DMS153 (cell line): ENCODE measurements around the gene FAM83C.

Source experiments
- DNase-seq: peaks from one replicate; lab custom pipeline; 2025; lab: John Stamatoyannopoulos, UW

FAM83C gene

DNA sequence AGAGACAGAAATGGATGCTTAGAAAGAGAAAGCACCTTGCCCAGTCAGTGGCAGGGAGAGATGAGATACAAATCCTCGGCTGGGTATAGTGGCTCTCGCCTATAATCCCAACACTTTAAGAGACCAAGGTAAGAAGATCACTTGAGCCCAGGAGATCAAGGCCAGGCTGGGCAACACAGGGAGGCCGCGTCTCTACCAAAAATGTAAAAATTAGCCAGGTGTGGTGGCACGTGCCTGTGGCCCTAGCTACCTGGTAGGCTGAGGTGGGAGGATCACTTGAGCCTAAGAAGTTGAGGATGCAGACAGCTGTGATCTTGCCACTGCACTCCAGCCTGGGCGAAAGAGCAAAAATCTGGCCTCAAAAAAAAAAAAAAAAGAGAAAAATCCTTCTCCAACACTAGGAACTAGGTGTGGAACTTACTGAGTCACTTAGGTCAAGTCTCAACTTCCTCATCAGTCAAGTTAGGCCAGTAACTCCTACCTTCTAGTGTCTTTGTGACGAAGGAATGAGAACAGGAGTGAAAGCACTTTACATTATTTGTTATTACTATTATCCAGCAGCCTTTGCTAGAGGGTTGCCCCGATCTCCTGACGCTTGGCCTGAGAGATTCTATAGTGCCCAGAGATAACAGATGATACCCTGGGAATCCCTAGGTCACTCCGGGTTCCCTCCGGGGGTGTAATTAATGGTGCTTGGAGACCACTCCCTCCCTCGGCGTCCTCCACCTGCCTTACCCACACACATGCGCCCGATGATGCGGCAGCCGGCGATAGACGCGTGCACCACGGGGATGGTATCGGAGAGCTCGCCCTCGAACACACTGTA is 8.6 kb downstream of the FAM83C start:
- no peak for DNase-seq

DNA sequence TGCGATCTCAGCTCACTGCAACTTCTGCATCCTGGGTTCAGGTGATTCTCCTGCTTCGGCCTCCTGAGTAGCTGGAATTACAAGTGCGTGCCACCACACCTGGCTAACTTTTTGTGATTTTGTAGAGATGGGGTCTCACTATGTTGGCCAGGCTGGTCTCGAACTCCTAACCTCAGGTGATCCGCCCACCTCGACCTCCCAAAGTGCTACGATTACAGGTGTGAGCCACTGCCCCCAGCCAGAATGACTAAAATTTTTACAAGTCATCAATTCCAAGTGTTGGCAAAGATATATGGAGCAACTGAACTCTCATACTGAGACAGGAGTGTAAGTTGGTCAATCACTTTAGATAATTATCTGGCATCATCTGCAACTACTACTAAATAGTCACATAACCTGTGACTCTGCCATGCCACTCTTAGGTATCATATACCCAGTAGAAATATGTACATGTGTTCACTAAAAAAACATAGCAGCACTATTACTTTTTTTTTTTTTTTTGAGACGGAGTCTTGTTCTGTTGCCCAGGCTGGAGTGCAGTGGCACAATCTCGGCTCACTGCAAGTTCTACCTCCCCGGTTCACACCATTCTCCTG is 10.6 kb downstream of the FAM83C start:
- DNase-seq: no peak

DNA sequence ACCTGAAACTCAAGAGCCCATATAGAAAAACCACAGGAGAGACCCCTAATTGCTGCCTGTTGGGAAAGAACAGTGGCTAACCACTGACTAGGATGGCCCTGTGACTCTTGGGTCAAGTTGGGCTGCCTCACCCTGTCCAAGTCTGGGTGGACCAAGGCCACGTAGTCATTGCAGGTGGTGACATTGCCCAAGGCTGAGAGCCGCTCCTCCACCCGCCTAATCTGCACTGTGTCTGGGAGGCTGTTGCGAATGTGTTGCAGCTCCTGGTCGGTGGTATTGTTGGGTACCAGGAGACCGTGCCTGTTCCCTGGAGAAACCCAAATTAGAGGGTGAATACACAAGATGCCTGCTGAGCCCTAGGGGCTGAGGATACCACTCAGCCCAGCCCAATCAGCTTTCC is 11.7 kb downstream of the FAM83C start:
- DNase-seq: no peak

DNA sequence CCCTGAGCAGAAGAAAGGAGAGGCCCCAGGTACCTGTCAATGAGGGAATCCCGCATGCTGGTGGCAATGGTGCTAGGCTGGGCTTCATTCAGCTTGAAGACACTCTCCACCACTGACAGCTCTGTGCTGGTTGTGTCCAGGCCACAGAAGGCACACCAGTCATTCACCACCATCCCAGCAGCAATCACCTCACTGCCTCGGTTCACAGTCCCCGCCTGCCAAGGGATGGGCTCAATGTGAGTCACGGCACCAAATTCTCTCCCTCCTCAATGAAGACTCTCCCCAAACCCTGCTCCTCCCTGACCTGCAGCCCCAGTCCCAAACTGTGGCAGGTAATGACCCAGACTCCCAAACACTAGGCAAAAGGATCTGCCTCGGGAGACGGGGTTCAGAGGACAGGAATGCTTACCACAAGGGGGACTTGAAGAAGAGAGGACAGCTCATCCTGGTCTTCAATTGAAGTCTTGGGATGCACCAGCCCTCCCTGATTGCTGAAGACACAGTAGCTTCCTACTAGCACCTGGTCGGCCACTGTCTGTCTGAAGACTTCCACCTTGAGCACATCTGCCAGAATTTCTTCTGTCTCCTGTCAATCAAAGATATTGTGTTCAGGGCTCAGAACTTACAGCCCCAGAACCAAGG is 12.6 kb downstream of the FAM83C start:
- DNase-seq: no peak

DNA sequence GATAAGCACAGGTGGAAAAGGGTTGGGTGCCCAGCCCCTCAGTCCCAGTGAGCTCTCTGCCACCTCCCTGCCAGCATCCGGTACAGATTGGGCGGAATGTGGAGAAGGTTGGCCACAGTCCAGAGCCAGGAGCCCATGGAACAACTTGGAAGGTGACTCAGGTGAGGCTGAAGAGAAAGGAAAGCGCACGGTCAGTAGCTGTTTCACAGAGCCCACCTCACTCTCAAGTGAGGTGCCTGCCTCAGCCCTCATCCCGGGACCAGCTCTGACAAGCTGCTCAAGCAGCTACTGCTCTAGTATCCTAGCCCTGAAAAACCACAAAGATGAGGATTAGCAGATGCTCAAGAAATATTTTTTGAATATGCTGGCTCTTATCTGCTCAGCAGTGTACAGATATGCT is 13.2 kb downstream of the FAM83C start:
- no peak for DNase-seq

DNA sequence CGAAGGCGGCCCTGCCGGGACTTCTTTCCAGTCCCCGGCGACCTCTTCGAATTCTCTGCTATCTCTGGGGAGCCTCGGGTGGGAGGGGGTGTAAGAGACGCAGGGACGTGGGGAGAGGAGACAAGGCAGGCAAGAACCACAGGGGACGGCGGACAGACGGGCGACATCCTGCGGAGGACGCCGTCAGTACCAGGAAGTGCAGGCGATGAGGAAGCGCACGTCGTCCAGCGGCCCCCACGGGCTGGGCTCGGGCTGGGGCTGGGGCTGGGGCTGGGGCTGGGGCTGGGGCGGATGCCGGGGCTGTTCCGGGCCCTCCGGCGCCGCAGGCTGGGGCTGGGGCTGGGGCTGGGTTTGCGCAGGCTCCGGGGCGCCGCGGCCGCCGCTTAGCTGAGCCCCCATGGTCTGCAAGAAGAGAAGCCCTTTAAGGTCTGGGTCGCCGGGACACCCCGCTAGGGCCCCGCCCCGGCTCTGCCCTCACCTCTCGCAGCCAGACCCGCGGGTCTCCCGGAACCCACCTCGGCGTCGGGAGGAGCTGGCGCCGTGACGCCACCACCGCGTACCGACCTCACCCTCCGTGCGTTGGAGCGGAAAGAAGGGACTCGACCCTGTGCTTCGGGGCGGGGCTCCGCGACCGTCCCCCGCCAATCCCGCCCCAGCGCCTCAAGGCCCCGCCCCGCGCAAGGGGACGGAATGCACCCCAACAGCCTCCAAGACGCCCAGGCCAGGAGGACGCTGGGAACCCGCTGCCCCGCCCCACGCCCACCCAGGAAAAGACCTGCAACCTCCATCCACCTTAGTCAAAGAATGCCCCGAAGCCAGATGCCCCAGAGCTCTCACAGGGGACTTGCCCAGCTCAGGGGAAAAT is 14.5 kb downstream of the FAM83C start, which contains the start of gene MMP24OS:
MMP24OS (minus strand) TSS at position 592 of the 865 bp plus-strand sequence; CDS start at position 399, 193 bp downstream.
- DNase-seq: peak; percentile 78

DNA sequence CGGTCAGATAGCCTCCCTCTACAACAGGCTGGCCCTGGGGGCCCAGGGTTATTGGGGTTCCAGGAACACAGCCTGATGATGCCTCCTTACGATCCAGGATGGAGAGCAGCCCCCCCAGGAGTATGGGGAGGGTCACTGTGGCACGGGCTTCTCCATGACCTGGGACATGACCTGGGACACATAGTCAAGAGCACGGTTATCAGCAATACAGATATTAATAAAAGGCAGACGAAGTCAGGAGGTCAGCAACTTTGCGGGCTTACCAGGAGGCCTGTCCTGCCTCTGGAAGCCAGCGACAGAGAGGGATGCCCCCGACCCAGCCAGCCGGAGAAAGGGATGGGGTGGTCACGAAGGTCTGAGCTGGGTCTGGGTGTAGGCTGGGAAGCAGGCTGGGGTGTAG is 15.1 kb downstream of the FAM83C start:
- DNase-seq: no peak

DNA sequence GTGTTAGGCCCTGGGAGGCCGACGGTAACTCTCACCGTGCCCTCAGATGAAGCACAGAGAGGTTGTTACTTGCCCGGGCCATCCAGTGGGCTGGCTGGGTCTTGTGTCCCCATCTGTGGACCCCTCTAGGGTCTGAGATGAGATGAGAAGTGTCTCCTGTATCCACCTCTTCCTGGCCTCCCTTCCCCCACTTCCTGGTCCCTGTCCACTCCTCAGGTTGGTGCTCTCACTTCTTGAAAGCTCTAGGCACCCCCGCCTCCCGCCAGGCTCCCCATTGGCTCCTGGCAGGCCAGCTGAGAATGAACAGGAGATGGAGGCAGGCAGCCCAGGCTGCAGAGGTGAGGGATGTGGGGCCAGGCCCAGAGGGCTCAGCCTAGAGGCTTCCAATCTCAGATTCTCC is 15.8 kb downstream of the FAM83C start:
- DNase-seq: no peak

DNA sequence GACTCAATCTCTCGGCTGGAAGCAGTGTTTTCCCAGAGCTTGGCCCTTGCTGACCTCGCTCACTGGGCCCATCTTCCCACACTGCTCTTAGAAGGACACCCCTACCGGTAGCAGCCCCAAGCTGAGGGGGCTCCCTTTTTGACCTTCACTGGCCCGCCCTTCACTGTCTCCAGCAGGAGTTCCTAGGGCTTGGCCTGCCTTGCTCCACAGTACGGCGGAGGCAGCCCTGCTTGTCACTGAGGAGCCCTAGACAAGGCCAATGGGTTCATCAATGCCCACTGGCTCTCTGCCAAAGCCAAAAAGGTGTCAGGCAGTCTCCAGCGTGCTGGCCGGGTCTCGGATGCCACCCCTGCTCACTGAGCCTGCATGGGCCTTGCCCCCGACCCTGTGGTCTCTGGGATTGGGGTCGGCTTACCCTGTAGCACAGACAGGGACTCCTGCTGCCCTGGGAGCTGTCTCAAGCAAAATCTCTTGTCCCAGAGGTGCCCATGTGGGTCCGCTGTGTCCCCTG is 16.4 kb downstream of the FAM83C start:
- DNase-seq: no peak

DNA sequence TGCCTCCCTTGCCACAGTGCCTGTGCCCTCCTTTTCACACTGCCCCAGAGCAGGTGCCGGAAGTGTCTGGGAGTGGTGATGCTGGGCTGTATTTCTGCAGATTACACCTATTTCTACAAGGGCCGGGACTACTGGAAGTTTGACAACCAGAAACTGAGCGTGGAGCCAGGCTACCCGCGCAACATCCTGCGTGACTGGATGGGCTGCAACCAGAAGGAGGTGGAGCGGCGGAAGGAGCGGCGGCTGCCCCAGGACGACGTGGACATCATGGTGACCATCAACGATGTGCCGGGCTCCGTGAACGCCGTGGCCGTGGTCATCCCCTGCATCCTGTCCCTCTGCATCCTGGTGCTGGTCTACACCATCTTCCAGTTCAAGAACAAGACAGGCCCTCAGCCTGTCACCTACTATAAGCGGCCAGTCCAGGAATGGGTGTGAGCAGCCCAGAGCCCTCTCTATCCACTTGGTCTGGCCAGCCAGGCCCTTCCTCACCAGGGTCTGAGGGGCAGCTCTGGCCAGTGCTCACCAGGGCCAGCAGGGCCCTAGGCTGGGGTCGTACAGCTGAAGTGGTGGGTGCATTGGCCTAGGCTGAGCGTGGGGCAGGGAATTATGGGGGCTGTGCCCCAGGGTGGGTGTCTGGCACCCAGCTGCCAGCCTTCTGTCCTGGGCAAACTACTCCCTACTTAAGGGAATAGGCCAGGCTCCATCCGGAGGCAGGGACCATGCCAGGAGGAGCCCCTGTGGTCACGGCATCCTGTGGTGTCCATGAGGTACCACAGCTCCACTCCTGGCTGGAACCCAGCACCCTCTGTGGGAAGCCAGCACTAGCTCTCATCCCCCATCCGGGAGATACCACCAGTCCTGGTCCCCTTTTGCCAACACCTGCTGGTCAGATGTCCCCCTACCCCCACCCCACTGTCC is 17.8 kb downstream of the FAM83C start:
- DNase-seq: no peak

DNA sequence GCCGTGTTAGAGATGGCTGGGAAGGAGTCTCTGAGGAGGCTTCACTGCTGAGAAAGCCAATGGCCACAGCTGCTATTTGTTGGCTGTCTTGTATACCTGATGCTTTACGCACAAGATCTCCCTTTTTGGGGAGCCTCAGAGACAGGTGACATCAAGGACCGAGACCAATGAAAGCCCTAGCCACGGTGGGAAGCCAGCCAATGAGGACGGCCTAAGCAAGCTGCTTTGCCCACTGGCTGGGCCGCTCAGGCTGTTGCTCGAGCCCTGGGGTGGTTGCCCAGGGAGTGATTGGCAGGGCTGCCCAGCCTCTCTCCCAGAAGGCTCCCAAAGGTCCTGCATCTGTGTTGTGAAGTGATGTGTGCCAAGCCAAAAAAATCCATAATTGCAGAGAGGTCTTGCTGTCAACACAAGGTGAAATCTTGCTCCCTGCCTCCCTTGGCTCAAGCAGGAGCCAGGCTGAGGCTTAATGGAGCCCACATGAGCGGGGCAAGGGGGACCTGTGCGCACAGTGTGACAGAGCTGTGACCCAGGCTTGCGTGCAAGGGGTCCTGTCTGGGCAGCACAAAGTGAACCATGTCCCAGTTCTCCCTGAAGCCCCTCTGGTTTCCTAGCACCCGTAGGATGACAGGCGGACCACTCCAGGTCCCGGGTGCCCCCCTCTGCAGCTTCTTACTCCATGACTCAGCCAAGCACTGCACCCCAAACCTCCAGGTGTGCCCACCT is 18.6 kb downstream of the FAM83C start:
- no peak for DNase-seq

DNA sequence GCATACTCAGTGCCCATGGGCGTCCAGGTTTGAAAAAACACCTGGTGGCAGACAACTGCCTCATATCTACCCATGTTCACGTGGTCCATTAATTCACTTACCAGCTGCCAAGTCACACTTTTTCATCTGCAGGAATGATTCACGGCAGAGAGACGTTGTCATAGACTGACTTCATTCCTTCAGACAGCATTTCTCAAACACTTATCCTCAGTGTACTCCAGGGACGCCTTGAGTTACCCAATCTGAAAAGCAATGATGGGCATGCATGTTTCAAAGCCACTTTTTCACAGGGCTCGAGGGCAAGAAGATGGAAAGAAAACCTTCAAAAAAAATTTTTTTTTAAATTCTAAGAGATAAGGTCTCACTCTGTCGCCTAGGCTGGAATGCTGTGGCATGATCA is 20.3 kb downstream of the FAM83C start:
- no peak for DNase-seq

DNA sequence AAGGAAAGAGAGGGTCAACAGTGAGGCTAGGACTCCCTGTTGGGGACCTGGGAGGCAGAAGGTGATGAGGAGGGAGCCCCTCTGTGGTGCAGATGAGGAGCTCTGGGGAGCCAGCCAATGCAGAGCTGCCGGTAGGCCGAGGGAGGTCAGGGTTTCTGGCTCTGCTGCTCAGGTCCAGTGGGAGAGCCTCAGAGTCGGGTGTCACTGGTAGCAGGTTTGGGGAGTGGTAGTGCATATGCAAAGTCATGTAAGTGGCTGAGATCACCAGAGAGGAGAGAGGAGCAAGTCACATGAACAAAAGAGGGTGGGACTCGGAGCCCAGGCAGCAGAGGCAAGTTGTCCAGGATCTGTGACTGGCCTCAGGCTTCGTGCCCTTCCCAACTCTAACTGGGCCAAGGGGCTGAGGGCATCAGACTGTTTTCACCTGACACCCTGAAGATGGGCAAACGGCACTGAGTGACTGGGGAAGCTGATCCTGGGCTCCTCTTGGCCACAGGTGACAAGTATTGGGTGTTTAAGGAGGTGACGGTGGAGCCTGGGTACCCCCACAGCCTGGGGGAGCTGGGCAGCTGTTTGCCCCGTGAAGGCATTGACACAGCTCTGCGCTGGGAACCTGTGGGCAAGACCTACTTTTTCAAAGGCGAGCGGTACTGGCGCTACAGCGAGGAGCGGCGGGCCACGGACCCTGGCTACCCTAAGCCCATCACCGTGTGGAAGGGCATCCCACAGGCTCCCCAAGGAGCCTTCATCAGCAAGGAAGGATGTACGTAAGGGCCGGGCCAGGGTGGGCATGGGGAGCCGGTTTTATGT is 20.9 kb downstream of the FAM83C start:
- no peak for DNase-seq

DNA sequence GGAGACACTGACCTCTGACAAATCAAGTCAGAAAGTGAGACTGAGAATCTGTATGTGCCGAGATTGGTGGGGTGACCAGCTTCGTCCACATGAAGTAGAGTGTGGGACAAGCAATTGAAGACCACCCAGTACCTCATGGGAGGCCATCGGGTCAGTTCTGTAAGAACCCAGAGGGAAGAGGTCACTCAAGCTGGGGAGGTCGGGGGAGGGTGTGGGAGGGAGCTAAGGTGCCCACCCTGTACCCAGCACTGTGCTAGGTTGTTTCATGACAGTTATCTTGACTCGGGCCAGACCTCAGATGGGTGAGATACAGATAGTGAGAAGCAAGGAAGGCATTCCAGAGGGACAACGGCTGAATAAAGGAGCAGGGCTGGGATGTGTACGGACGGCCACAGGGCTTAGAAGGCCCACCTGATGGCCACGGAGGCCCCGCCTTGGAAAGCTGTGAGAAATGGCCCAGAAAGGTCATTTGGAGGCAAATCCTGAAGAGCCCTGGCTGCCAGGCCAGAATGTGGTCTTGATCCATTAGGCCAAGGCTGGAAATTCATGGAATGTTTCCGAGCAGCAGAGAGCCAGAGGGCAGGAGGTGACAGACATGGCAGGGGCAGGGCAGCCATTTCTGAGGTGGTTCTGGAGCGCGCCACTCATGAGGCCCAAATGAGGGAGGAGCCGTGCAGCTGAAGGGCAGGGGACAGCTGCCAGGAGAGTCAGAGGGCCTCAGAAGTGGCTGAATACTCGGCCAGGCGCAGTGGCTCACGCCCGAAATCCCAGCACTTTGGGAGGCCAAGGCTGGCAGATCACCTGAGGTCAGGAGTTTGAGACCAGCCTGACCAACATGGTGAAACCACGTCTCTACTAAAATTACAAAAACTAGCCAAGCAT is 22.0 kb downstream of the FAM83C start:
- DNase-seq: no peak

DNA sequence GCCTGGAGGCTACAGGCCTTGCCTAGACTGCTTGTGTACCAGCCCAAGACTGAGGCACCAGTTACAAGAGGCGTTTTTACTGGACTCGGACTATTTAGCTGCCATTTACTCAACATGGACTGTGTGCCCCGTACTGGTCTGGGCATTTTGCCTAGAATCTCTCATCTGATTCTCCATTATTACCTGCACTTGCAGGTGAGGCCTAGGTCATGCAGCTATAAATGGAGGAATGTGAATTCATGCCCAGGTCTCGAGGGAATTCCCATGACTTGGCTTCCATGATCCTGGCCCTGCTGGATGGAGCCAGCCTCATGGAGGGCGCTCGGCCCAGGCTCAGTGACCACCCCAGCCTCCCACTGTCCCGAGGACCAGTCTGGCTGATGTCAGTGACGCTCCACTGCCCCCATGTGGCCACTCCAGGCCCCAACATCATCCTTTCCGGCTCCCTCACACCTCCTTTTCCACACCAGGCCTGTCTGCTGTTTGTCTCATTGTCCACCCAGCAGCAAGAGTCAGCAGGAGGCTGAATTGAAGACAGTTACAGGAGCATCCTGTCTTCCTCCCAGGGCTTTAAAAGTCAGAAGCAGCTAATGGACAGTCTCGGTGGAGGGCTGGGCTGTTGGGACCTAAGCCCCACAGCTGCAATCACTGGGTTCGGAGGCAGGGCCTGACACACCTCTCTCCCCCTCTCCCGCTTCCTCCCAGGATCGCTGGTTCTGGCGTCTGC is 23.0 kb downstream of the FAM83C start:
- peak; percentile 13 for DNase-seq

DNA sequence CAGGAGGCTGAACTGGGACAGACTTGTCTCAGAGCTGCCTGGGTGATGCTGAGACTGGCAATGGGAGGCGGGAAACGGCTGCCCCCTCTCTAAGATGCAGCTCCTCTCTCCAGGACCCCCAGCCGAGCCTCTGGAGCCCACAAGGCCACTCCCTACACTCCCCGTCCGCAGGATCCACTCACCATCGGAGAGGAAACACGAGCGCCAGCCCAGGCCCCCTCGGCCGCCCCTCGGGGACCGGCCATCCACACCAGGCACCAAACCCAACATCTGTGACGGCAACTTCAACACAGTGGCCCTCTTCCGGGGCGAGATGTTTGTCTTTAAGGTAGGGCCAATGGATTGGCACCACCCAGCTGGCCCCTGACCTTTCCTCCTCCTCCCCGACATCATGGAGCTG is 25.1 kb downstream of the FAM83C start:
- DNase-seq: no peak

DNA sequence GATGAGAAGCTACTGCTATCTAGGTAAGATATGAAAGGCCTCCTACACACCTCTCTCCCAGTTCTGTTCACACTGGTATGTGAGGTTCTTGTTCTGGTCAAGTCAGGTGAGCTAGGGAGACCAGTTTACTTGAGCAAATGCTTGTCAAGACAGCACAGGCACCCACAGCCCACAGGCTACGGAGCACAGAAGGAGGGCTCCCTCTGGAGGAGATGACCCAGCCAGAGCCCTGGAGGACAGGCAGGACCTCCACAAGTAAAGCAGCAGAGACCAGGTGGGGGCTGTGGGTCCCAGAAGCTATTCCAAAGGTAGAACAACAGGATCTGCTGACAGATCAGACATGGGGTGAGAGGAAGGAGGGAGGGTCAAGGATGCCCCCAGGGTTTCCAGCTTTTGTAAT is 27.5 kb downstream of the FAM83C start:
- DNase-seq: no peak
